Left renal cortex interstitium (tissue), 4 donors: Measurements from ENCODE around the gene INTS7. TPM values are rescaled to one million over a fixed set of nuclear protein-coding genes. Genes with fewer than 3 reads are reported as not detected.

Source experiments
- DNase-seq, 4 donors: peaks; one replicate each; pipeline ENCODE4 v3.0.0-alpha.2; 2013; ENCODE audit warnings: low read depth in 4 of 4, low spot score in 2 of 4, missing footprints in 1 of 4
- polyA plus RNA-seq, 4 donors: library from polyadenylated mRNA; unstranded; fragments of 120-200 nt; gene quantifications; one replicate each; pipeline ENCODE4 v1.2.1, GENCODE V29; 2013; ENCODE audit not compliant: insufficient read length in 4 of 4

INTS7 gene
- polyA plus RNA-seq, 4 donors = 15.8 to 24.6 (median 17.9) TPM

GRCh38 chr1:211910913-211911485, 124.4 kb downstream of the INTS7 start:
- DNase-seq = no peak

- DNase-seq = no peak
Measured at GRCh38 chr1:211910113-211910884, 125.1 kb downstream of the INTS7 start.

GRCh38 chr1:211909395-211909794, 126.0 kb downstream of the INTS7 start:
- no peak for DNase-seq

- no peak for DNase-seq
Measured at GRCh38 chr1:211908951-211909350, 126.4 kb downstream of the INTS7 start.

GRCh38 chr1:211908453-211908852, 126.9 kb downstream of the INTS7 start:
- no peak for DNase-seq

- DNase-seq = no peak
Measured at GRCh38 chr1:211903490-211904245, 131.7 kb downstream of the INTS7 start.

GRCh38 chr1:211902624-211903291, 132.6 kb downstream of the INTS7 start:
- no peak for DNase-seq

- no peak for DNase-seq
Measured at GRCh38 chr1:211901945-211902344, 133.4 kb downstream of the INTS7 start.

GRCh38 chr1:211900441-211900840, 134.9 kb downstream of the INTS7 start:
- no peak for DNase-seq

GRCh38 chr1:211896958-211897357, 138.4 kb downstream of the INTS7 start:
- DNase-seq = no peak

GRCh38 chr1:211895126-211895759, 140.1 kb downstream of the INTS7 start:
- no peak for DNase-seq

GRCh38 chr1:211894312-211894711, 141.0 kb downstream of the INTS7 start:
- no peak for DNase-seq

- no peak for DNase-seq
Measured at GRCh38 chr1:211893260-211893659, 142.1 kb downstream of the INTS7 start.

GRCh38 chr1:211892577-211892976, 142.8 kb downstream of the INTS7 start:
- DNase-seq = no peak

GRCh38 chr1:211891708-211892107, 143.6 kb downstream of the INTS7 start:
- no peak for DNase-seq

Other genes starting within 250 kb of the INTS7 start
- 10 to 100 TPM; 22.2 to 30.5 (median 24.4) TPM for gene LPGAT1, start 204.8 kb downstream of the INTS7 start, polyA plus RNA-seq
- gene DTL, start 191 bp upstream of the INTS7 start, polyA plus RNA-seq = 10 to 100 TPM; 18.5 to 25.1 (median 19.2) TPM
- 10 to 100 TPM; 30.6 to 40.2 (median 33.4) TPM for gene PPP2R5A, start 249.9 kb upstream of the INTS7 start, polyA plus RNA-seq